ENCODE data around the gene PLA2G2C. TPM values are rescaled to one million over a fixed set of nuclear protein-coding genes. Genes with fewer than 3 reads are reported as not detected.

Gene PLA2G2C
- total RNA-seq, 1 donor: not detected

DNA sequence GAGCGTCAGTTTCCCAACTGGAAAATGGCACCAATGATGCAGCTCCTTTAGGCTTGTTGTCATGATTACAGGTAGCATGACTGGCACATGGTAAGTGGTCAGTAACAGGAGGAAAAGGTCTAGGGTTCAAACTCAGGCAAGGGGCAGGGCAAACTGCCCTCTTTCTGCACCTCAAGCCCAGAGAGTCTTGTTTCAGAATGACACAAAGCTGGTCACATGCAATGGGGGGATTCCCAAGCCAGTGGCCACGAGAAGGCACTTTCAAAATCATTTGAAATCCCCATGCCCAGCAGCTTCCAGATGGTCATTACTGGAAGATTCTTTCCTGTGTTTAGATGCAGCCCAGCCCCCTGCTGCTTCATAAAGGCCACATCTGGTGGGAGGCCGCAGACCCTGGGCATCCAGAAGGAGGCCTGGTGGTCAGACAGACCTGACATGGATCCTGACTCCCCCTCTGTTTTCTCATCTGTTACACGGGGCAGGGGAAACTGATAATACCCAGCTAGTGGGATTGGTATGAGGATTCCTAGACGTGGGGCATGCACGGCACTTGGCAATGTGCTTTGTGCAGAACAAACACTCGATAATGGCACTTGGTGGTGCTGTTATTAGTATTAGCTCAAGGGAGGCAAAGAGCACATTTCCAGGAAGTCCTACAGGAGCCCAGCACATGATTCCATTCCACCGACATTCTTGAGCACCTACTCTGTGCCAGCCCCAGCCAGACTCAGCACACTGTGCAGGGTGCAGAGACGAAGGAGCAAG is 60.1 kb downstream of the PLA2G2C start:
- TF ChIP-seq, protein P1, sequence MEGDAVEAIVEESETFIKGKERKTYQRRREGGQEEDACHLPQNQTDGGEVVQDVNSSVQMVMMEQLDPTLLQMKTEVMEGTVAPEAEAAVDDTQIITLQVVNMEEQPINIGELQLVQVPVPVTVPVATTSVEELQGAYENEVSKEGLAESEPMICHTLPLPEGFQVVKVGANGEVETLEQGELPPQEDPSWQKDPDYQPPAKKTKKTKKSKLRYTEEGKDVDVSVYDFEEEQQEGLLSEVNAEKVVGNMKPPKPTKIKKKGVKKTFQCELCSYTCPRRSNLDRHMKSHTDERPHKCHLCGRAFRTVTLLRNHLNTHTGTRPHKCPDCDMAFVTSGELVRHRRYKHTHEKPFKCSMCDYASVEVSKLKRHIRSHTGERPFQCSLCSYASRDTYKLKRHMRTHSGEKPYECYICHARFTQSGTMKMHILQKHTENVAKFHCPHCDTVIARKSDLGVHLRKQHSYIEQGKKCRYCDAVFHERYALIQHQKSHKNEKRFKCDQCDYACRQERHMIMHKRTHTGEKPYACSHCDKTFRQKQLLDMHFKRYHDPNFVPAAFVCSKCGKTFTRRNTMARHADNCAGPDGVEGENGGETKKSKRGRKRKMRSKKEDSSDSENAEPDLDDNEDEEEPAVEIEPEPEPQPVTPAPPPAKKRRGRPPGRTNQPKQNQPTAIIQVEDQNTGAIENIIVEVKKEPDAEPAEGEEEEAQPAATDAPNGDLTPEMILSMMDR (IDR thresholded peaks at IDR 0.05; ENCODE audit: insufficient read depth, low read length): no peak
- no peak for DNase-seq (ENCODE audit: low read depth)

DNA sequence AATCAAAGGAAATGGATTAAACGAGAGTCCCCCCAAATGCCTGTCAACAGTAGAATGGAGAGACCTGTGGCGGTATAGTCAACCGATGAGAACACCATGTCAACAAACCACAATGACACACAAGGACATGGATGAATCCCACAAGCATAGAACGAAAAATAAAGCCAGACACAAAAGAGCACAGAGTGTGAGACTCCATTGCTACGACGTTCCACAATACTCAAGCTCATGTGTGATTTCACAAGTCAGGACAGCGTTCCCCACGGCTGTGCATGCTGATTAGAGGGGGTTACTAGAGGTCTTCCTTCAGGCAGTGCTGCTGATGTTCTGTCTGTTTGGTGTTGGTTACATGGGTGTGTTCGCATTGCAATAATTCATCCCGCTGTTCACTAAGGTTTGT is 61.2 kb downstream of the PLA2G2C start:
- no peak for DNase-seq (ENCODE audit: low read depth)
- no peak overlapping the region for H3K4me3 ChIP-seq (ENCODE audit: low read depth, low read length)
- TF ChIP-seq, protein P1 (IDR thresholded peaks at IDR 0.05; ENCODE audit: insufficient read depth, low read length): no peak

More for the DNA sequence above, 60.1 kb downstream of the PLA2G2C start:
- no peak overlapping the region for H3K4me3 ChIP-seq (ENCODE audit: low read depth, low read length)

DNA sequence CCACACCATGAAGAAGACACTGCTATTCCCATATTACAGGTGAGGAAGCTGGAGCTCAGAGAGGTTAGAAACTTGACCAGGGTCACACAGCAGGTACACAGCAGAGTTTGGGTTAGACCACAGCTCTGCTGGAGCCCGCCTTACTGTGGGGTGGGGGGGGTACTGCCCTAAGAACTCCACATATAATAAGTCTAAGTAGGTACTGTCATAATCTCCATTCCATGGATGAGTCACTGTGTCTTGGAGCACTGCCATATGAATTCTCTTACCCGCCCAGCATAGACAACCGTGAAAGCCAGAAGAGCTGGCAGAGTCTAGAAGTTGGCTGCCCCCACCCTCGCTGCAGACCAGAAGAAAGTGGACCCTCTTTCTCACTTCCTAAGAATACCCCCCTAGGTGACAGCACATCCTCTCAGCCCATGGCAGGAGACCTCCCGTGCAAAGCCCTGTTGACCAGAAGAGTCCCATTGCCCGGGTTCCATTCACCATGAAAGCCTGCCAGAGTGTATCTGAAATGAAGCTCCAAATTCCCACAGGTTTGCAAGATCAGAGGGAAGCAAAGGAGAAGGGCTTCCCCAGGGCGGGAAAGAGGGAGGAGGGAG is 61.8 kb downstream of the PLA2G2C start:
- TF ChIP-seq, protein P1 (IDR thresholded peaks at IDR 0.05; ENCODE audit: insufficient read depth, low read length): no peak
- DNase-seq (ENCODE audit: low read depth): peak; percentile 87
- H3K4me3 ChIP-seq (ENCODE audit: low read depth, low read length): no peak overlapping the region

DNA sequence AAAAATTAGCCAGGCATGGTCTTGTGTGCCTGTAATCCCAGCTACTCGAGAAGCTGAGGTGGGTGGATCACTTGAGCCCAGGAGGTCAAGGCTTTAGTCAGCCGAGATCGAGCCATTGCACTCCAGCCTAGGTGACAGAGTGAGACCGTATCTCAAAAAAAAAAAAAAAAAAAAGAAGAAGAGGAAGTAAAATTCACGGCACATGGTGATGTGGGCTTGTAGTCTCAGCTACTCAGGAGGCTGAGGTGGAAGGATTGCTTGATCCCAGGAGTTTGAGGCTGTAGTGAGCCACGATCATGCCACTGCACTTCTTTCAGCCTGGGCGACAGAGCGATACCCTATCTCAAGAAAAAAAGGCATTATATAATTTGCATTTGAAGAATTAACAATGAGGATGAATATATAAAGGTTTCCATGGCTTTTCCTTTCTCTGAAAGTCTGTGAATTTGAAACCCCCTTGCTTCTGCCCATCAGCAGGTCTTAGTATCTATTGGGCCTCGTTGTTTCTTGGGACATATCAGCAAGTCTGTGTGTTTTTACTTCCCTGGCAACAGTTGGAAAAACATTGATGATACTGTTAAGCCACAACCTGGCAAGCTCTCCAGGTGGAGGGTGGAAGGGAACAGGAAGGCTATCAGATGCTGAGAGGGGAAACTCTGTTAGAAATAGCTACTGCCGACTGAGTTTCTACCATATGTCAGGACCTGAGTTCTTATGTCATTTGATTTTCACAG is 62.4 kb downstream of the PLA2G2C start:
- no peak overlapping the region for H3K4me3 ChIP-seq (ENCODE audit: low read depth, low read length)
- TF ChIP-seq, protein P1 (IDR thresholded peaks at IDR 0.05; ENCODE audit: insufficient read depth, low read length): no peak
- DNase-seq (ENCODE audit: low read depth): peak; percentile 18

DNA sequence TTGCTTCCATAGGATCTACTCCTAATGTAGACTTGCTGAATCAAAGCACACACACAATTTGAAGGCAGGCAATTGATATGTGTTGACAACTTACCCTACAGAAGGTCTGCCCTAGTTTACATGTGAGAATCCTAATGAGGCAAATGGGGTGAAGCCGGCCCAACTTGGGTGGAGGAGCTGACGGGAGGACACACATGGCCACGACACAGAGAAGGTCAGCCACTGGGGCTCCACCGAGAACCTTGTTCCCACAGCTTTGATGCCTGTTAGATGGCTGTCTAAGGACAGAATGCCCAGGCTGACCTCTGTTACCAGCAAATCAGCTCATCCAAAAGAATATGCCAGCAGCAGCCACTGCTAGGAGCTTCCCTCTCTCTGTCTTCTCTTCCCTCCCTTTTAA is 65.5 kb downstream of the PLA2G2C start:
- H3K4me3 ChIP-seq (ENCODE audit: low read depth, low read length): no peak overlapping the region
- TF ChIP-seq, protein P1 (IDR thresholded peaks at IDR 0.05; ENCODE audit: insufficient read depth, low read length): no peak
- no peak for DNase-seq (ENCODE audit: low read depth)

DNA sequence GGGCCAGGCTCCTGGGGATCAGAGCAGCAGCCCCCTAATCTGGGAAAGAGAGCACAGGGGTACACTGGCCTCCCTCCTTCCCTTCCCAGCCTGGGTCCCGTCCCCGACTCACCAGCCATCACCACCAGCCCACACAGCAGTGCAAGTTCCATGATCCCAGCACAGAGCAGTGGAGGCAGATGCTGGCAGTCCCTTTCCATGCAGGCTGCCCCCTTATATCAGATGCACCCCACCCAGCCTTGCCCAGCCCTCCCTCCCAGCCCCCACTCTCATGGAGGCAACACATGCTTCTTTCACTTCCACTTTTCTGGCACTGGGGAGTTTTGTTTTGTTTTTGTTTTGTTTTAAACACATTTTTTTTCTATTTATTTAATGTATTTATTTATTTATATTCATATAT is 67.0 kb downstream of the PLA2G2C start, which contains the start of gene PLA2G2D:
Gene PLA2G2D (minus strand): TSS at position 190 of the 400 bp plus-strand sequence. CDS start 38 bp downstream, at position 152.
- TF ChIP-seq, protein P1 (IDR thresholded peaks at IDR 0.05; ENCODE audit: insufficient read depth, low read length): no peak
- H3K4me3 ChIP-seq (ENCODE audit: low read depth, low read length): no peak within 1 kb of the TSS

More for the DNA sequence above, 67.0 kb downstream of the PLA2G2C start, which contains the start of gene PLA2G2D:
- DNase-seq (ENCODE audit: low read depth): no peak
